K562 (cell line): Measurements from ENCODE around the gene AGO3. TPM values are rescaled to one million over a fixed set of nuclear protein-coding genes. Genes with fewer than 3 reads are reported as not detected.
A peak's percentile ranks its signal among the peaks of the same experiment; 100 is the strongest.

Source experiments
- DEAF1 ChIP-seq: fragments of 450-650 bp; formaldehyde crosslinking; IDR thresholded peaks from 2 replicates; pipeline ENCODE4 v1.4.0; 2020; ENCODE audit warnings: mild to moderate bottlenecking, moderate library complexity
- DLX4 ChIP-seq: fragments of 250-450 bp; sonication (Bioruptor Pico); IDR thresholded peaks from 2 replicates; pipeline ENCODE4 v1.6.1; 2021; ENCODE audit warnings: mild to moderate bottlenecking
- FOSL1 ChIP-seq: fragments of 200-800 bp; sonication (Bioruptor generic); conservative IDR thresholded peaks from 2 replicates; pipeline ENCODE4 v1.6.1; 2016; ENCODE audit warnings: missing genetic modification characterization, missing compliant biosample characterization
- HDGF ChIP-seq: fragments of 450-650 bp; IDR thresholded peaks from 2 replicates; pipeline ENCODE4 v1.6.1; 2016
- KAT2B ChIP-seq: IDR thresholded peaks from one replicate; pipeline ENCODE4 v1.6.1; 2012; ENCODE audit warnings: low read depth, mild to moderate bottlenecking, control low read depth, inconsistent platforms, low read length, moderate library complexity
- KDM4B ChIP-seq, 2 experiments: fragments of 450-650 bp in 1 of 2; sonication (generic) in 1 of 2; IDR thresholded peaks; 2 replicates each; pipeline ENCODE4 v1.6.1; 2016 to 2017; ENCODE audit warnings: borderline replicate concordance in 2 of 2, antibody characterized with exemption in 1 of 2, low read depth in 1 of 2, mild to moderate bottlenecking in 1 of 2
- MED1 ChIP-seq: sonication (generic); formaldehyde crosslinking; IDR thresholded peaks from 2 replicates; pipeline ENCODE4 v1.8.1; 2023; ENCODE audit warnings: missing genetic modification reagents, borderline replicate concordance
- MNT ChIP-seq, 2 experiments: fragments of 450-650 bp; conservative IDR thresholded peaks; 2 replicates each; pipeline ENCODE4 v1.6.1; 2017; ENCODE audit warnings: mild to moderate bottlenecking in 2 of 2, moderate library complexity in 2 of 2
- MTF1 ChIP-seq: fragments of 250-450 bp; sonication (Bioruptor Pico); IDR thresholded peaks from 2 replicates; pipeline ENCODE4 v1.9.0; 2021; ENCODE audit warnings: moderate library complexity, mild to moderate bottlenecking, inconsistent platforms, borderline replicate concordance
- SIX5 ChIP-seq, 2 experiments: IDR thresholded peaks; 2 replicates each; pipeline ENCODE4 v1.6.1; 2011; ENCODE audit warnings: low read length in 2 of 2, borderline replicate concordance in 1 of 2, low read depth in 1 of 2, mild to moderate bottlenecking in 1 of 2, moderate library complexity in 1 of 2; ENCODE audit not compliant: insufficient read depth in 1 of 2
- SMAD3 ChIP-seq: fragments of 450-650 bp; formaldehyde crosslinking; conservative IDR thresholded peaks from 2 replicates; pipeline ENCODE4 v1.4.0; 2020; ENCODE audit warnings: mild to moderate bottlenecking
- SNIP1 ChIP-seq: fragments of 450-650 bp; IDR thresholded peaks from 2 replicates; pipeline ENCODE4 v1.7.1; 2017; ENCODE audit warnings: low read depth, mild to moderate bottlenecking
- TFAP4 ChIP-seq: sonication (generic); formaldehyde crosslinking; IDR thresholded peaks from 2 replicates; pipeline ENCODE4 v1.8.0; 2022; ENCODE audit warnings: missing genetic modification reagents, mild to moderate bottlenecking, moderate library complexity, borderline replicate concordance
- ZBTB7A ChIP-seq: IDR thresholded peaks from 2 replicates; pipeline ENCODE4 v1.6.1; 2011; ENCODE audit warnings: low read depth, mild to moderate bottlenecking, low read length, moderate library complexity, borderline replicate concordance; ENCODE audit not compliant: control insufficient read depth
- ZC3H8 ChIP-seq: fragments of 450-650 bp; IDR thresholded peaks from 2 replicates; pipeline ENCODE4 v1.6.1; 2017
- ZNF124 ChIP-seq: sonication (generic); formaldehyde crosslinking; IDR thresholded peaks from 2 replicates; pipeline ENCODE4 v1.8.1; 2022; ENCODE audit warnings: missing genetic modification reagents
- ZNF592 ChIP-seq: fragments of 450-650 bp; IDR thresholded peaks from 2 replicates; pipeline ENCODE4 v1.6.1; 2017; ENCODE audit warnings: antibody characterized with exemption, mild to moderate bottlenecking
- ZNF75A ChIP-seq: fragments of 450-650 bp; formaldehyde crosslinking; IDR thresholded peaks from 2 replicates; pipeline ENCODE4 v1.4.0; 2020; ENCODE audit warnings: mild to moderate bottlenecking
- polyA plus RNA-seq, 8 experiments: library from polyadenylated mRNA; depleted of rRNA in 4 of 8; stranded (reverse) in 5 of 8; unstranded in 3 of 8; fragments of >200 nt; fragmentation: Nextera tagmentation in 2 of 8; fragmentation: Illumina TruSeq in 1 of 8; extraction: Ambion mirVana in 2 of 8; extraction: Trizol in 1 of 8; gene quantifications; 2 replicates each; pipeline versions ENCODE4 v1.2.1 to v1.2.3, GENCODE V29; 2011 to 2014; ENCODE audit warnings: inconsistent platforms in 1 of 8, missing spikeins in 1 of 8
- total RNA-seq, 7 experiments: library from RNA; depleted of rRNA in 6 of 7; stranded (reverse); fragments of >200 nt in 6 of 7; fragmentation: Illumina TruSeq in 2 of 7; extraction: Trizol in 2 of 7; gene quantifications; 2 replicates each; pipeline versions ENCODE4 v1.2.1 to v1.2.3, GENCODE V29; 2011 to 2021; ENCODE audit warnings: low replicate concordance in 1 of 7

Gene AGO3
- total and polyA plus RNA-seq, 9 of the 15 experiments (the other 6 are each of a cell fraction or from before 2014, with no cell fraction given): 4.5 to 41.5 (median 22.7) TPM

- TF ChIP-seq ZNF592 (0 out of 2 replicates have a peak, but pooled peaks have one; percentile 38), FOSL1 (tag) (no peak), ZNF75A (CRISPR knock-in tag) (no peak), ZBTB7A (peak; percentile 90; the same call in 1 of the 2 replicates), SIX5 (IDR thresholded peaks at IDR 0.05; ENCODE audit: borderline replicate concordance in 1 of 2, insufficient read depth in 1 of 2, low read depth in 1 of 2, low read length in 2 of 2) (no peak), HDGF (no peak), DLX4 (CRISPR knock-in tag) (no peak), KAT2B (no peak), MED1 (CRISPR knock-in tag) (no peak), MNT (conservative IDR thresholded peaks at IDR 0.05) (peak; percentile 65 to 75), SNIP1 (no peak), MTF1 (no peak), KDM4B (IDR thresholded peaks at IDR 0.05; ENCODE audit: borderline replicate concordance in 2 of 2, low read depth in 1 of 2) (0 out of 4 replicates have a peak, but pooled peaks of 1 of the 2 experiments have one; percentile 30), SMAD3 (CRISPR knock-in tag) (peak; percentile 55; the same call in 1 of the 2 replicates), TFAP4 (CRISPR knock-in tag) (peak; percentile 76; the same call in 1 of the 2 replicates), ZNF124 (CRISPR knock-in tag) (no peak), DEAF1 (peak; percentile 40), ZC3H8 (no peak)
These were observed 47.8 kb upstream of the AGO3 start, which contains the start of gene AGO1 (continued) for GRCh38 chr1:35882945-35883634.
